Chondrocyte (in vitro differentiated cells): ENCODE data around the gene ARID1A. TPM values are rescaled to one million over a fixed set of nuclear protein-coding genes. Genes with fewer than 3 reads are reported as not detected.

Experiments
- DNase-seq: peaks from one replicate; pipeline ENCODE4 v3.0.0; 2021; ENCODE audit warnings: mixed read lengths, low spot score
- H3K27ac Mint-ChIP-seq: one replicate; pipeline ENCODE4 v1.8.0; 2021; ENCODE audit warnings: mild to moderate bottlenecking, moderate library complexity, mixed read lengths; ENCODE audit not compliant: unreplicated experiment
- H3K27me3 Mint-ChIP-seq: 2 replicates; pipeline ENCODE4 v1.8.0; 2021; ENCODE audit warnings: low read depth, mixed read lengths
- H3K36me3 Mint-ChIP-seq: 2 replicates; pipeline ENCODE4 v1.8.0; 2021; ENCODE audit warnings: low read depth, mixed read lengths
- H3K4me1 Mint-ChIP-seq: 2 replicates; pipeline ENCODE4 v1.8.0; 2021; ENCODE audit warnings: low read depth, mild to moderate bottlenecking, mixed read lengths
- H3K4me3 Mint-ChIP-seq: one replicate; pipeline ENCODE4 v1.8.0; 2021; ENCODE audit warnings: mild to moderate bottlenecking, moderate library complexity, mixed read lengths; ENCODE audit not compliant: unreplicated experiment
- H3K9me3 Mint-ChIP-seq: 2 replicates; pipeline ENCODE4 v1.8.0; 2021; ENCODE audit warnings: low read depth, mixed read lengths
- CTCF ChIP-seq: fragments of 200-600 bp; sonication (generic); IDR thresholded peaks from 2 replicates; pipeline ENCODE4 v1.5.0; 2021; ENCODE audit warnings: antibody characterized with exemption, mild to moderate bottlenecking, moderate library complexity
- total RNA-seq: library from RNA; stranded (reverse); gene quantifications from 3 replicates; pipeline ENCODE4 v1.2.1, GENCODE V29; 2021

The ARID1A gene
- total RNA-seq, 1 donor from 2014 or later: 56.1 TPM

- H3K4me1 Mint-ChIP-seq: peaks cover 42% of the 10 kb centered on the region
- peak overlapping the region; percentile 77 for H3K27ac Mint-ChIP-seq
- no peaks in the 10 kb centered on the region for H3K9me3 Mint-ChIP-seq
- H3K36me3 Mint-ChIP-seq: peaks cover 47% of the 10 kb centered on the region
- TF ChIP-seq CTCF: no peak
- H3K27me3 Mint-ChIP-seq: no peaks in the 10 kb centered on the region
- no peak for DNase-seq
- no peak overlapping the region for H3K4me3 Mint-ChIP-seq
These were observed 72.9 kb downstream of the ARID1A start for GRCh38 chr1:26768755-26769154.

GRCh38 chr1:26771285-26771642, 75.4 kb downstream of the ARID1A start:
- no peak for TF ChIP-seq CTCF
- Mint-ChIP-seq H3K4me1 (peaks cover 42% of the 10 kb centered on the region), H3K9me3 (no peaks in the 10 kb centered on the region), H3K27ac (peak overlapping the region; percentile 85), H3K4me3 (no peak overlapping the region), H3K36me3 (peaks cover 65% of the 10 kb centered on the region), H3K27me3 (no peaks in the 10 kb centered on the region)
- DNase-seq: no peak

GRCh38 chr1:26771643-26772321, 76.0 kb downstream of the ARID1A start:
- Mint-ChIP-seq H3K4me1 (peaks cover 42% of the 10 kb centered on the region), H3K27me3 (no peaks in the 10 kb centered on the region), H3K27ac (peak overlapping the region; percentile 85), H3K4me3 (no peak overlapping the region), H3K9me3 (no peaks in the 10 kb centered on the region), H3K36me3 (peaks cover 66% of the 10 kb centered on the region)
- DNase-seq: no peak
- no peak for TF ChIP-seq CTCF

- Mint-ChIP-seq H3K4me3 (no peak overlapping the region), H3K4me1 (peaks cover 41% of the 10 kb centered on the region), H3K27ac (peak overlapping the region; percentile 85), H3K36me3 (peaks cover 61% of the 10 kb centered on the region), H3K27me3 (no peaks in the 10 kb centered on the region), H3K9me3 (no peaks in the 10 kb centered on the region)
- no peak for TF ChIP-seq CTCF
- DNase-seq: no peak
These were observed 76.9 kb downstream of the ARID1A start for GRCh38 chr1:26772687-26773086.

GRCh38 chr1:26774462-26774861, 78.6 kb downstream of the ARID1A start:
- H3K9me3 Mint-ChIP-seq: no peaks in the 10 kb centered on the region
- peaks cover 25% of the 10 kb centered on the region for H3K4me1 Mint-ChIP-seq
- H3K36me3 Mint-ChIP-seq: peaks cover 65% of the 10 kb centered on the region
- no peak overlapping the region for H3K27ac Mint-ChIP-seq
- H3K4me3 Mint-ChIP-seq: no peak overlapping the region
- DNase-seq: no peak
- TF ChIP-seq CTCF: no peak
- no peaks in the 10 kb centered on the region for H3K27me3 Mint-ChIP-seq
